Panc1 (cell line): ENCODE results near the gene TPM4. TPM values are rescaled to one million over a fixed set of nuclear protein-coding genes. Genes with fewer than 3 reads are reported as not detected.

Experiments used
- ATAC-seq: fragments of 200-7000 bp; cut with Tn5 transposase; 2 replicates; pipeline ENCODE4 v1.9.1; 2020; ENCODE audit warnings: mild to moderate bottlenecking, moderate library complexity
- BruUV-seq: library from RNA; stranded (reverse); fragments of 400-500 nt; replicated peaks from 2 replicates; lab custom pipeline; 2021; lab: Mats Ljungman, UMichigan
- CTCF ChIA-PET: fragments of 300-600 bp; sonication (Branson Sonifier 250); formaldehyde crosslinking; loops from one replicate; lab custom pipeline; 2022; ENCODE audit warnings: antibody characterized with exemption; lab: Charles Lee
- POLR2A ChIA-PET: fragments of 300-600 bp; sonication (Branson Sonifier 250); formaldehyde crosslinking; loops from one replicate; lab custom pipeline; 2022; ENCODE audit warnings: antibody characterized with exemption; lab: Charles Lee
- DNase-seq: peaks from one replicate; pipeline ENCODE4 v3.0.0-alpha.2; 2010; ENCODE audit warnings: low read depth, low spot score
- H3K27ac ChIP-seq: 2 replicates; pipeline ENCODE4 v1.5.1; 2011; ENCODE audit warnings: mild to moderate bottlenecking, low read length, inconsistent platforms
- H3K27me3 ChIP-seq: fragments of 200-500 bp; sonication (Bioruptor generic); 2 replicates; pipeline ENCODE4 v1.6.0; 2014; ENCODE audit warnings: low read length, inconsistent platforms; ENCODE audit not compliant: control insufficient read depth, insufficient read depth
- H3K36me3 ChIP-seq: fragments of 200-500 bp; sonication (Bioruptor generic); 2 replicates; pipeline ENCODE4 v1.5.1; 2014; ENCODE audit warnings: inconsistent platforms, mild to moderate bottlenecking, low read length, moderate library complexity; ENCODE audit not compliant: control insufficient read depth, insufficient read depth
- H3K4me1 ChIP-seq: 2 replicates; pipeline ENCODE4 v1.5.1; 2011; ENCODE audit warnings: inconsistent platforms, mild to moderate bottlenecking, low read length, moderate library complexity; ENCODE audit not compliant: control insufficient read depth, insufficient read depth
- H3K4me3 ChIP-seq, 2 experiments: 2 replicates each; pipeline ENCODE4 v1.5.1; 2011 to 2012; ENCODE audit warnings: low read depth in 2 of 2, low read length in 2 of 2, mild to moderate bottlenecking in 2 of 2, inconsistent platforms in 1 of 2, moderate library complexity in 1 of 2
- H3K9me3 ChIP-seq: fragments of 200-500 bp; sonication (Bioruptor generic); 2 replicates; pipeline ENCODE4 v1.5.1; 2014; ENCODE audit warnings: low read depth, mild to moderate bottlenecking, inconsistent platforms, low read length, moderate library complexity; ENCODE audit not compliant: control insufficient read depth, insufficient read depth
- CTCF ChIP-seq: fragments of 450-650 bp; IDR thresholded peaks from 2 replicates; pipeline ENCODE4 v1.5.1; 2017; ENCODE audit warnings: mild to moderate bottlenecking
- POLR2AphosphoS5 ChIP-seq: IDR thresholded peaks from 2 replicates; pipeline ENCODE4 v1.6.1; 2012; ENCODE audit warnings: mild to moderate bottlenecking, low read depth, low read length, moderate library complexity
- REST ChIP-seq, 2 experiments: IDR thresholded peaks; 2 replicates each; pipeline ENCODE4 v1.6.1; 2011 to 2012; ENCODE audit warnings: low read depth in 2 of 2, control low read depth in 1 of 2, low read length in 1 of 2, mild to moderate bottlenecking in 1 of 2, moderate library complexity in 1 of 2; ENCODE audit not compliant: insufficient read depth in 1 of 2
- SIN3A ChIP-seq: IDR thresholded peaks from 2 replicates; pipeline ENCODE4 v1.6.1; 2012; ENCODE audit warnings: low read depth, mild to moderate bottlenecking, low read length, moderate library complexity, borderline replicate concordance; ENCODE audit not compliant: insufficient read depth
- TCF7L2 ChIP-seq: IDR thresholded peaks from 2 replicates; pipeline ENCODE4 v1.6.1; 2011; ENCODE audit warnings: mild to moderate bottlenecking, low read depth, low read length, inconsistent platforms
- in situ Hi-C: cut with HindIII; loops from 2 replicates; pipeline ENCODE4 v1.10.0; 2016; ENCODE audit warnings: low sequenced_read_pairs, low pct_unique_long_range_greater_than_20kb
- intact Hi-C: fragments of 100-400 bp; cut with micrococcal nuclease; formaldehyde crosslinking; loops from one replicate; pipeline ENCODE4 v1.10.0; 2022; ENCODE audit not compliant: unreplicated experiment
- total RNA-seq: library from RNA; stranded (reverse); gene quantifications from one replicate; pipeline ENCODE4 v1.2.1, GENCODE V29; 2021; ENCODE audit not compliant: unreplicated experiment

The TPM4 gene
- total RNA-seq, 1 experiment from 2014 or later, result 165 TPM

- CTCF ChIA-PET, result no interaction called here
- H3K36me3 ChIP-seq, result no peaks in the 10 kb centered on the region; the same call in none of the 2 replicates
- H3K4me1 ChIP-seq, result no peaks in the 10 kb centered on the region
- TSS peak; percentile 48 for BruUV-seq
- in situ Hi-C loops (no loop called here), intact Hi-C loops (no loop called here)
- H3K9me3 ChIP-seq, result no peaks in the 10 kb centered on the region
- POLR2A ChIA-PET, result no interaction called here
- H3K27me3 ChIP-seq, result no peaks in the 10 kb centered on the region
- no peak overlapping the region for H3K27ac ChIP-seq
- no peak for TF ChIP-seq REST (IDR thresholded peaks at IDR 0.05; ENCODE audit: insufficient read depth in 1 of 2, low read depth in 2 of 2, low read length in 1 of 2)
- no peak for TF ChIP-seq SIN3A
- ATAC-seq, result no peak
- no peak overlapping the region for H3K4me3 ChIP-seq
- DNase-seq, result no peak
Measured at GRCh38 chr19:16121967-16122366, 45.7 kb downstream of the TPM4 start.

GRCh38 chr19:16124953-16125352, 48.7 kb downstream of the TPM4 start:
- in situ Hi-C loops, result no loop called here
- Histone ChIP-seq H3K4me3 (no peak overlapping the region), H3K9me3 (no peaks in the 10 kb centered on the region), H3K4me1 (no peaks in the 10 kb centered on the region), H3K27ac (no peak overlapping the region), H3K36me3 (no peaks in the 10 kb centered on the region; the same call in 1 of the 2 replicates), H3K27me3 (no peaks in the 10 kb centered on the region)
- TF ChIP-seq TCF7L2 (no peak), REST (IDR thresholded peaks at IDR 0.05; ENCODE audit: insufficient read depth in 1 of 2, low read depth in 2 of 2, low read length in 1 of 2) (no peak), SIN3A (no peak), POLR2AphosphoS5 (no peak), CTCF (no peak)
- ChIA-PET POLR2A (no interaction called here), CTCF (no interaction called here)
- intact Hi-C loops, result no loop called here
- DNase-seq, result no peak
- ATAC-seq, result no peak
- BruUV-seq, result no TSS peak
